ENCODE results near the gene DCAF7.

Gene DCAF7

GRCh38 chr17:63595132-63595531, 44.9 kb downstream of the DCAF7 start:
- DNase-seq: no peak

GRCh38 chr17:63596856-63597586, 46.7 kb downstream of the DCAF7 start:
- DNase-seq: no peak

GRCh38 chr17:63598281-63598680, 48.0 kb downstream of the DCAF7 start:
- DNase-seq: no peak

DNA sequence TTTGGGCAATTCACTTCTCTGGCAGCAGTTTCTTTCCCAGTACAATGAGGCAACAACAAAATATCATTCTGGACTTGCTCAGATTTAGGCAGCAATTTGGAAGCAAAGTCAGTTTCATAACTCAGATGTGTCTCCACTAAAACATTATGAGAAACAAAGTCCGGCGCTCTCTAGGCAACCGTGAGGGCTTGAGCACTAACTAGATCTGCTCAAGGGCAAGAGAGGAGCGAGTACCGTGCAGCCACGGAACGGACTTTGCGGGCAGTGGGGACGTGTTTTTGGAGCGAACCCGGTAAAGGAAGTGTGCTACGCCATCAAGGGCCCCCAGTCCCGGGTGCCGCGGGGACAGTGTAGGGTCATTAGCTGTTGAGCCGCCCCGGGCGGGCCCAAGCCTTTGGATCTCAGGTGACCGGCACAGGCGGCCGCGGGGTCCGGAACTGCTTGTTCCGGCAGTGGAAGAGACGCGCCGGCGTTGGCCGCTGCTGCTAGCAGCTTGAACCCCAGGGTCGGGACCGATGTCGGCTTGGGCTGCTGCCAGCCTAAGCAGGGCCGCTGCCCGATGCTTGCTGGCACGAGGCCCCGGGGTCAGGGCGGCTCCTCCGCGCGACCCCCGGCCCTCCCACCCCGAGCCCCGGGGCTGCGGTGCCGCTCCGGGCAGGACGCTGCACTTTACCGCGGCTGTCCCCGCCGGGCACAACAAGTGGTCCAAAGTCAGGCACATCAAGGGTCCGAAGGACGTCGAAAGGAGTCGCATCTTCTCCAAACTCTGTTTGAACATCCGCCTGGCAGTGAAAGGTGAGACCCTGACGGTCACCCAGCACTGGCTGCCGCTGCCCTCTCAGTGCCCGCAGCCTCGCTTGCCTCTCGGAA, 50.5 kb downstream of the DCAF7 start, which contains the start of gene TACO1:
TACO1 (plus strand) TSS at position 327 of the 870 bp plus-strand sequence; CDS start at position 516, 189 bp downstream.
- DNase-seq: peak; percentile 71

DNA sequence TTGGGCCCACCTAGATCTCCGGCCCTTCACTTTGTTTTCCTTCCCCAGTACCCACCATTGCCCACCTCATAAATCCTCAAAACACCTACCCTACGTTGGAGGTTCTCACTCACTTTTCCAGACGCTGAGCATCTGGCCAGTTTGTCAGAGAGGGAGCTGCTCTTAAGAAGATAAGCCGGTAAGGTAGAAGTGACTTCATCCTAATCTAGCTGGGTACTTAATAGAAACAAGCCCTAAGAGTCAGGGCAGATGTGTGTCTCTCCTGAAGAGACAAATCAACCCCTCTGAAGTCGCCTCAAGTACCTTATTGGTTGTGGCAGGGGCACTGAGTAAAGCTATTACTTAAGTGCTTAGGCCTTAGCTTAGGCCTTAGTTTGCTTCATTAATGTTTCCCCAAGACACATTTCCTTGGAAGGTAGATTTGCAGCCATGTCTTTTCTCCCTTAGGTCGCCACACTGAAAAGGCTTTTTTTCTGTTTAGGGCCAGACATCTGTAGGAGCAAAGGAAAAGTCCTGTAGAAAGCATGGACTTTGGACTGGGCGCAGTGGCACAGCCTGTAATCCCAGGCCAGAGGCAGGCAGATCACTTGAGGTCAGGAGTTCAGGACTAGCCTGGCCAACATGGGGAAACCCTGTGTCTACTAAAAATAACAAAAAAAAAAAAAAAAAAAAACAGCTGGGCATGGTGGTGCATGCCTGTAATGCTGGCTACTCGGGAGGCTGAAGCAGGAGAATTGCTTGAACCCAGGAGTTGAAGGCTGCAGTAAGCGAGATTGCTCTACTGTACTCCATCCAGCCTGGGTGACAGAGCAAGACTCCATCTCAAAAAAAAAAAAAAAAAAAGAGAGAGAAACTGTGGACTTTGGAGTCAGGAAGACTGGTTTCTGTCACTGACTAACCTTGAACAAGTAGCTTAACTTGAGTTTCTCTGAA, 51.4 kb downstream of the DCAF7 start:
- DNase-seq: no peak

DNA sequence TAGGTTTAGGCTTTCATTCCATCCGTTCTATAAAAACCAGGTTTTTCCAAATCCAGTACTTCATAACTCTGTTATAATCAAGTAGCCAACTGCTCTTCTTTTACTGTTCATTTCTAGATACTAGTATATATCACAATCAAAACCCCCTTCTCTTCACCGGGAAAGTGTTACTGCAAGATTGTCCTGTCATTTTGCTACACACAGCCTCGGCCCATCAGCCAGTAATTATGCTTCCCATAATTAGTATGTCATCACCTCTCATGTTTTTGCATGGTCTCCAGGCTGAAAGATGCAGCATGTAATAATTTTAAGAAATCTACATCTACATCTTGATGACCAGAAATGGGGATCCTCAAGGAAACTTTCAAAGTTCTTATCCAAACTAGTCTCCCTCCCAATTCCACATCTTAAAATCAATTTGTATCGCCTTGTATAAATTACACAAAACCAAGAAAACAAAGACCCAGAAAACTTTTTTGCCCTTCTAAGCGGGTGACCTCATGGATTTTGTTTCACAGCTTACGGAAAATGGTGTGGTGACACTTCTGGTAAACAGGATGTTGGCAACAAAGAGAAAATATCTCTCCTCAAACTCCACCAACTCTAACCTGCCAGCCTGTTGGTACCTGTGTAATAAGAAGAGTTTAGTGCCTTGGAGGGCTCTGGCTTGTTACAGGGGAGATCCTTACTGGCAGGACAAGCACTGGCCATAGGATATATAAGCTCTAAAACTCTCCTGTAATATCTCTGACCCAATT, 59.7 kb downstream of the DCAF7 start:
- DNase-seq: no peak

GRCh38 chr17:63610854-63611253, 60.6 kb downstream of the DCAF7 start:
- no peak for DNase-seq

DNA sequence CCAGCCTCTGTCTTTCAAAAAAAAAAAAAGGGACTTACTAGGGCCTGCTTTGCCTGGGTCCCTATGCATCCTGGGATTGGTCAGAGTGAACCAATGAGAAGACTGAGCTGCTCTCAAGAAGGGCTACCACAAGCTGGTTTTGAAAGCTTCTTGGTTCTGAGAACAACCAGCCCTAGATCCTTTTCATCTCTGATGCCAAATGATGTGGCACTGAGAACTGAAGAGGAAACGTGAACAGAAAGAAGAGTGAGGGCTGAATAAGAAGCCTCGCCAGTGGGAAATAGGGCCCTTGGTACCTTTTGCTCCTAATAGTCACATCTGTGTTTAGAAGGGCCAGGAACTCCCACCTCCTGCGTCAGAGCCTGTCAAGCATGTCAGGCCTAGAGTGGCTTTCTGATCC, 61.1 kb downstream of the DCAF7 start:
- no peak for DNase-seq

GRCh38 chr17:63613663-63614062, 63.4 kb downstream of the DCAF7 start:
- DNase-seq: no peak

GRCh38 chr17:63621229-63621683, 71.0 kb downstream of the DCAF7 start:
- no peak for DNase-seq

DNA sequence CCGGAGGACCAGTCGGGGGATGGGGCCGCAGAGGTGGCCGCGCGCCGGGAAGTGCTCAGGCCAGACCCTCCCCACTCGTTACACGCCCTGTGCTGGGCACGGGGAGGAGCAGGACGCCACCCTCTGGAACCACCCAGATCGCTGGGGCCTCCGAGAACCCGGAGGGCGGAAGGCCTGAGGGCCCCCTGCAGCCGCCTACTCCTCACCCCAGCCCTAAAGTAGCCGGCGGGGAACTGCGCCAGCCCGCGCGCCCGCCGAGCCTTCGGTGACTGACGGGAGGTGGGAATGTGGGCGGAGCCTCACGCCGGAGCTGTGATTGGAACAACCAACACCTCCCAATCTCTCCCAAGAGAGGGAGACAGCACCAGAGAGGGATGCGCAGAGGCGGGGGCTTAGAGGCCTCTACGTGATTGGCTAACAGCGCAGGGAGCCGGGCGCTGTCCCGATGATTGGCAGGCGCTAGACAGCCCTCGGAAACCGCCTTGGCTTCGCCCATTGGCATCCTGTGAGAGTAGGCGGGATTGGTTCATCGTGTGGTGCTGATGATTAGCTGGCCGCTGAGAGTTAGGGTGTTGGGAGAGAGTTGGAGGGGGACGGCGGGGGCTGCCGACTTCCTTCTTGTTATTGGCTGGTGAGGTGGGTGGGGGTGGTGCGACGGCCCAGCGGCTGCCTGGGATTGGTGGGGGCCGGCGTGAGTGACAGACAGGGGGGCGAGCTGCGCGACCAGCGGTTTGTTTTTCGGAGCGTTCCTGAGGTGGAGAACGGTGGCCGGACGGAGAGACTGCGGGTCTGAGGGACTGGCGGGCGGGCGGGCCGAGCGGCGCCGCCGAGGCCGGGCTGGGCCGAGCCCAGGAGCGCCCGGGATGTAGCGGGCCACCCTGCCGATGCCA, 71.7 kb downstream of the DCAF7 start, which contains the start of gene MAP3K3:
MAP3K3 (plus strand) TSS at position 734 of the 890 bp plus-strand sequence. CDS start 343 bp downstream, outside the sequence.
- peak; percentile 100 for DNase-seq

GRCh38 chr17:63622574-63623390, 72.5 kb downstream of the DCAF7 start:
- peak; percentile 56 for DNase-seq

DNA sequence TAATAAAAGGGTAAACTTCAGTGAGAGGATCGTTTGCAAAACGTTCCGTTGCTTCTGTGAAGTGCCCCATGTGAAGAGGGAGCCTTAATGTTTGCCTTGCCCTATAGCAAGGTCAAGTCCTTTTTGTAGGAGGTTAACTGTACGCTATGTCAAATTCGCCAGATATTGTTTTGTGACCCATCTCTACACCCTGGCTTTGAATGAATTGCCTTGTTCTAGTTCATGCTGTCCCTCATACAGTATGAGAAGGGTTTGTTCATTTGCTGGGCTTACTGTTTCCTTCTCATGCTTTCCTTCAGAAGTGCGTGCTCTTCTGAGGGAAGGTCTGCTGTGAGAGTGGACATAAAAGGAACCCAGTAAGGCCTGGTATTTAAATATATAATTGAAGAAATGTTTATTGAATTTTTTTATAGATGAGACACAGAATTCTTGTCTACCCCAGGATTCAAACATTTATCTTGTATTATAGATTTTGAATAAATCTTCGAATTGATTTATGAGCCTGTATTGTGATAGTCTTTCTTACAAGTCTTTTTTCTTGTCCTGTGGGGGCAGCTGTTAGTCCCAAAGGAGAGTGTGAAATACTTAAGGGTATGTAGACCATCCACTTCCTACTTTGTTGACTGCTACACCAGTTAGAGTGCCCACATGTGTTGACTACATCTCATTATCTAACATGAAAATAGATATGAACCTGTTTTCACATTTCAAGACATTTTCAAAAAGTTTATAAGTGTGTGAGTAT, 73.7 kb downstream of the DCAF7 start:
- DNase-seq: no peak

DNA sequence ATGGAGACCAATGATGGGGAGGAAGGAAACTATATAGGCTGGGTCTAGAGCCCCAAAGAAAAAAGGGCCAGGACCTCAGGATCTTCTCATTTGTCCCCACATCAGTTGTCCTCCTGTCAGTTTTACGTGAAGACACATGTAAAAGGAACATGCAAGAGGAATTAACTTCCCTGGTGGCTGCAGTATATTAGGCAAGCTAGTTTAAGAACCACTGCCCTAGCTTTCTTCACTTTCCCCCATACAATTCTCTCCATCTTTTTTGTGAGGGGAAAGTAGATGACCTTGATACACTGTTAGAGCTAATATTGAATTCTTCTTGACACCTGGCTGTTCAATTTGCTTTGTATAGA, 74.2 kb downstream of the DCAF7 start:
- no peak for DNase-seq

DNA sequence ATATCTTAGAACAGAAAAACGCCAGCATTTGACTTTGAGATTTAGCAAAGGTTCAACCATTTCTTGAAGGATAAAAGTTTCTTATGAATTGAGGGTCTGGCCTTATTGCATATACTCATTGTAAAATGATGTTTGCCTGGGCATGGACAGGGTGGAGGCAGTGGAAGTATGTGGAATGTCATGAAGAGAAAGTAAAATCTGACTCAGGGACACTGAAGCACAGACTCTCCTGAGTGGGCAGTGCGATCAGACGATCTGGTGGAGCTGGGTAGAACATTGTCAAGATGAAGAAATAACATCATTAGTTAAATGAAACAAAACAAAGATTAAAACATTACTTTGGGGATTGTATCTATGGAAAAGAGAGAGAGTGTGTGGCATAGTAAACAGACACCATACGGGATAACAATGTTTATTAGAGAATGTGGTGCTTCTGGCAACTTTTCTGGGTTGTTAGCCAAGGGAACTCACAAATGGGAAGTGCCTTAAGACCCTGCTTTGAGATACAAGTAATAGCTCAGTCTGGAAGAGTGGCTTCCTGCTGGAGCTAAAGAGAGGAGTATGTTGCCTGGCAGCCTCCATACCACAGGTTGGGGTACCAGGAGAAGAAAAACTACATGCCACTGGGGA, 76.4 kb downstream of the DCAF7 start:
- no peak for DNase-seq

DNA sequence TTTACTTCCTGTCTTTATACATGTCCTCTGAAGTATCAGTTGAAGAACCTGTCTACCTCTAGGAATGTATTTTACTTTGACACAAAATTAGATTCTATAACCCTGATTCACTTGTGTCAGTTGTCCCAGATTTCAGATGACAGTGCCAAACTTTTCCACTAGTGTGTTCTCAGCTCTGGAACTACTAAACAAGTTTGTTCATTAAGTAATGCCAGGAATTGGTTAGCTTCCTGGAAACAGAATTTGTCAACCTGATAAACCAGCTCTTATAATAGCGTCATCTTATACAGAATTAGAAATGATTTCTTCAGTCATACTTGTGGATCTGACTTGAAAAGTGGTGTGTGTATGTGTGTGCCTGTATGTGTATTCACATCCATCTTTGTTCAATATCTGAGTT, 79.3 kb downstream of the DCAF7 start:
- no peak for DNase-seq

DNA sequence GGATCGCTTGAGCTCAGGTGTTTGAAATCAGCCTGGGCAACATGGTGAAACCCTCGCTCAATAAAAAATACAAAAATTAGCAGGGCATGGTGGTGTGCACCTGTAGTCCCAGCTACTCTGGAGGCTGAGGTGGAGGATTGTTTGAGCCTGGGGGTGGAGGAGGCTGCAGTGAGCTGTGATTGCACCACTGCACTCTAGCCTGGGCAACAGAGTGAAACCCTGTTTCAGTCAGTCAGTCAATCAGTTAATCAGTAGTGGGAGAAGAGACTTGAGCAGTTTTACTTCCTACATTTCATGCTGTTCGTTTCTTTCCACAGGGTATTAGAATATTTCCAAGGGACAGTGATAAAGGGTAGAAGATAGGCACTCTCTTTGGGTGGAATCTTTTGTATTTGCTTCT, 80.8 kb downstream of the DCAF7 start:
- no peak for DNase-seq

- no peak for DNase-seq
Measured at GRCh38 chr17:63631626-63632025, 81.3 kb downstream of the DCAF7 start.

DNA sequence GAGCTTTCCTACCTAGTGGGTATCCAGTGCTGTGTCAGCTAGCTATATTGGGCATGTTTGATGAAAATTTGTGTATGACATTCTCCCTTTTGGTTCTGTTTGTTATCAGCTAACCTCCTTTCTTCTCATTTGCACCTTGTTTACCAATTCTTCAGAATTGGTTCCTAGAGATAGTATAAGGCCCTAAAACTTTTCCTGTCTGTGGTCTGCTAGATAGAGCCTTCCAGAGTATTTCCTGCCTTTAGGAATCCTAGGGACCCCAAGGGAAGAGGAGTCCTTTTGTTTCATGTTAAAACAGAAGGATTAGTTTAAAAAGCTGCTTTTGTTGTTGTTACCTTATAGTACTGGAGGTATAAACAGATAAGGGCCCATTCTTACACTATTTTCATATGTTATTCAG, 83.5 kb downstream of the DCAF7 start:
- DNase-seq: no peak
